ENCODE measurements around the gene PEAR1.

PEAR1 gene, protein sequence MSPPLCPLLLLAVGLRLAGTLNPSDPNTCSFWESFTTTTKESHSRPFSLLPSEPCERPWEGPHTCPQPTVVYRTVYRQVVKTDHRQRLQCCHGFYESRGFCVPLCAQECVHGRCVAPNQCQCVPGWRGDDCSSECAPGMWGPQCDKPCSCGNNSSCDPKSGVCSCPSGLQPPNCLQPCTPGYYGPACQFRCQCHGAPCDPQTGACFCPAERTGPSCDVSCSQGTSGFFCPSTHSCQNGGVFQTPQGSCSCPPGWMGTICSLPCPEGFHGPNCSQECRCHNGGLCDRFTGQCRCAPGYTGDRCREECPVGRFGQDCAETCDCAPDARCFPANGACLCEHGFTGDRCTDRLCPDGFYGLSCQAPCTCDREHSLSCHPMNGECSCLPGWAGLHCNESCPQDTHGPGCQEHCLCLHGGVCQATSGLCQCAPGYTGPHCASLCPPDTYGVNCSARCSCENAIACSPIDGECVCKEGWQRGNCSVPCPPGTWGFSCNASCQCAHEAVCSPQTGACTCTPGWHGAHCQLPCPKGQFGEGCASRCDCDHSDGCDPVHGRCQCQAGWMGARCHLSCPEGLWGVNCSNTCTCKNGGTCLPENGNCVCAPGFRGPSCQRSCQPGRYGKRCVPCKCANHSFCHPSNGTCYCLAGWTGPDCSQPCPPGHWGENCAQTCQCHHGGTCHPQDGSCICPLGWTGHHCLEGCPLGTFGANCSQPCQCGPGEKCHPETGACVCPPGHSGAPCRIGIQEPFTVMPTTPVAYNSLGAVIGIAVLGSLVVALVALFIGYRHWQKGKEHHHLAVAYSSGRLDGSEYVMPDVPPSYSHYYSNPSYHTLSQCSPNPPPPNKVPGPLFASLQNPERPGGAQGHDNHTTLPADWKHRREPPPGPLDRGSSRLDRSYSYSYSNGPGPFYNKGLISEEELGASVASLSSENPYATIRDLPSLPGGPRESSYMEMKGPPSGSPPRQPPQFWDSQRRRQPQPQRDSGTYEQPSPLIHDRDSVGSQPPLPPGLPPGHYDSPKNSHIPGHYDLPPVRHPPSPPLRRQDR

DNA sequence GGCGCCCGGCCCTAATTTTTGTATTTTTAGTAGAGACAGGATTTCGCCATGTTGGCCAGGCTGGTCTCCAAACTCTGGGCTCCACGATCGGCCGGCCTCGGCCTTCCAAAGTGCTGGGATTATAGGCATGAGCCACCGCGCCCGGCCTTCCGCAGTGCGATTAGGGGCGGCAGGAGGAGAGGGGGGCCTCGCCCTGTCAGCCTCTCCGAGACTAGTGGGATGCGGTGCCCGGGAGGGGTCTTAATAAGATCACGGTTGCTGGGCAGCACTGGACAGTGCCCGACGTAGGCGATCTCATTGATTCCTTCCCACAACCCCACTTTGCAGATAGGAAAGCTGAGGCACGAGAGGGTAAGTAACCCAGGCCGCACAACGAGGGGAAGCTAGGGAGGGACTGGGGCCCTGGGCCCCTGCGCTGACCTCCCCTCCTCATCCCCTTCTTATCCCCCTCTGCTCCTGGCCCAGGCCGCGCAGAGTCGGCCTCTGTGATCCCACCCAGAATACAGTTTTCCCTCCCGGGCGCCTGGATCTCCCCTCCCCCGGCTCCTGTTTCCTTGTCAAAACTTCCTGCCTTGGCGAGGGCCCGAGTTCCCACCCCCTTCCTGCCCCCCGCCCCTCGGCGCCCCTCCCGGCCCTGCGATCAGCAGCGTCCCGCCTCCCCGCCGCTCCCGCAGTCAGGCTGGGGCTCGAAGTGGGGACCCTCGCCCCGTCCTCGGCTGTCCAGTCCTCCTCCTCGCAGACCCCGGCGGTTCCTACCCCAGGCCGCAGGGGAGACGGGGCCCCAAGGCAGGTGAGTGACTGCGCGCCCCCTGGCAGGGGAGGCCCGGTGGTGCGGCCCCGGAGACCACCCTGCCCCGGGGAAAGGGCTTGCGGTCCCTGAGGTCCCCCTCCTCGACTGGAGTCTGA is at the start of gene PEAR1:
Gene PEAR1, plus strand, starts transcription at position 671 of the 906 bp plus-strand sequence. CDS start 10,209 bp downstream, outside the sequence.
- DNase-seq, result no peak

DNA sequence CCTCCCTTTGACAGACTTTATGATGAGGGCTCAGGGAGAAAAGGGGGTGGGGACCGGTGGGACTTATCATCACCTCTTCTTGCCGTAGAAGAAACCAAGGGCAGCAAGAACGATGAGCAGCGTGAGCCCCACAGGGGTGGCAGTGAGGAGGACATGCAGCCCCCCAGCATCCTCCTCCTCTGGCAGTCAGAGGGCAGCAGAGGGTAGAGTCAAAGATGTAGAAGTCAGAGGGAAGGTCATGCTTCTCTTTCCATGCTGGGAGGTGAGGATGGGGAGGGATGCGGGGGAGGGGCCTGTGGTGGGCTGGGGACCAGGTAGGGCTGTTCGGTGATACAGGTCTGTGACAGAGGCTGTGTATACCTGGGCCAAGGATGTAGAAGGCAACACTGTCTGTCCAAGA is 49.4 kb upstream of the PEAR1 start:
- DNase-seq, result no peak

DNA sequence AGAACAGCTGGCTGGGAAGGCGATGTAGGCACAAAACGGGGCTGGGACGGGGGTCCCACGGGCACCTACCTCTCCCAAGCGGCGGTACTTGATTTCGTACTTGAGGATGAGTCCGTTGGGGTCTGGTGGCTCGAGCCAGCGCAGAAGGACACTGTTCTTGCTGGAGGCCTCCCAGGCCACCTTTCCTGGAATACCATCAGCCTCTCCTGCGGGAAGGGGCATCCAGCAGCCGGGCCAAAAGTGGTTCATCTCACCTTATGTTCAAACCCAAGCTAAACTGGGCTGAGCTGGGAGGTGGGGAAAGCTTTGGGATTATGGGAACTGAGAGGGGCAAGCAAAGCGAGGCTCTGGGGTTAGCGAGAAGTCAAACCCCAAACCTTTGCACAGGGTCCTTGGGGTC is 48.9 kb upstream of the PEAR1 start:
- no peak for DNase-seq

DNA sequence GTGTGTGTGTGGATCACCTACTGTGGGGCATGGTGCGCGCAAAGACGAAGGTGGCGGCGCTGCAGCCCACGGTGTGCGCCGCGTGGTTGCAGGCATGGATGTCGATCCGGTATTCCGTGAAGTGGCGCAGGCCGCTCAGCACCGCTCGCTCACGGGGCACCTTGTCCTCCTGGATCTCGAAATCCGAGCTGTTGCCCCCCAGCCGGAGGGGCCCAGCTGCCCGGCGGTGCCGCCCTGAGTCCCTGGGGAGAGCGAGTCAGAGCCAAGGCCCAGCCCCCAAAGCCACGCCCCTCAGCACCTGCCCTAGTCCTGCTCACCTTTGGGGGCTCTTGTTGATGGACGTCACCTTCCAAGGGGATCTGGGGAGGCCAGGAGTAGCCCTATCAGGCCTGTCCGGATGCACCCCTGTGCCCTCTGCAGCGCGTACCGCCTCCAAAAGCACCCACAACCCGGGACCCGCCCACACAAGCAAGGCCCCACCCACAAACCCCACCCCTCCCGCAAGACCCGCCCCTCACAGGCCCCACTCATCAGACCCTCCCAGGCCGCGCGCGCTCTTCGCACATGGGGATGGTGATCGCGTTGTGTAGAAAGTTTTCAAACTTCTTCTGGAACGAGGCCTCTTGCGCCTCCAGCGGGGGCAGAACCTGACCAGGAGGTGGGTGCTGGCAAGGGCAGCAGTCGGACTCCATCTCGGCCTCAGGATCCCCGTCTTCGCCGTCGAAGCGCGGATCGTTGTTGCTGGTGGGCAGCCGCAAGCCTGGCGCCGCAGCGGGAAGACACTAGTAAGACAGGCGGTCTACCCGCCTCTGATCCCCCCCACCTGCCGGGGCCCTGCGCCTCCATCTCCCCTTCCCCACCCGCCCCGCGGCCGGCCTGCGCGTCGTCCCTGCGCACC is 48.2 kb upstream of the PEAR1 start:
- DNase-seq, result peak; percentile 26

DNA sequence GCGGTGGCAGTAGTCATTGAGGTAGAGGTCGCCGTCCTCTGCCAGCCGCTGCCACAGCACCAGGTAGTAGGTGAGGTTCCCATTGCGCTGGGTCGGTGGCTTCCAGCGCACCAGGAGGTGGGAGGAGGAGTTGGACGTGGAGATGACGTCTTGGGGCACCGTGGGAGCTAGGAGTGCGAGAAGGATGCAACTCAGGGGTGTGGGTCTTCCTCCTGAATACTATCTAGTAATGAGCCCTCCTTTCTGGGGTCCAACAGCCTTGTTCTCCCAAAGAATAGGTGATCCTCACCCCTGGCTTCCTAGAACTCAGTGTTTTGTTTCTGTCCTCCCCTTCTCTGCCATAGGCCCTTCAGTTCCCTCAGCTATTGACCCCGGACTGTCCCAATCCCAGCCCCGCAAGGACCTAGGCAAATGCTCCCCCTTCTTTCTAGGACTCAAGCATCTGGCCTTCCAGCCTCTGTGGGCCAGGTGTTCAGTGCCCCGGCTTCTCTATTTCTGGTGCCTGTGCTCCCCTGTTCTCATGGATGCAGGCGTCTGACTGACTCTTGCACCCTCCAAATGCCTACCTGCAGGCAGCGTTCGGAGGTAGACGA is 47.5 kb upstream of the PEAR1 start:
- no peak for DNase-seq

DNA sequence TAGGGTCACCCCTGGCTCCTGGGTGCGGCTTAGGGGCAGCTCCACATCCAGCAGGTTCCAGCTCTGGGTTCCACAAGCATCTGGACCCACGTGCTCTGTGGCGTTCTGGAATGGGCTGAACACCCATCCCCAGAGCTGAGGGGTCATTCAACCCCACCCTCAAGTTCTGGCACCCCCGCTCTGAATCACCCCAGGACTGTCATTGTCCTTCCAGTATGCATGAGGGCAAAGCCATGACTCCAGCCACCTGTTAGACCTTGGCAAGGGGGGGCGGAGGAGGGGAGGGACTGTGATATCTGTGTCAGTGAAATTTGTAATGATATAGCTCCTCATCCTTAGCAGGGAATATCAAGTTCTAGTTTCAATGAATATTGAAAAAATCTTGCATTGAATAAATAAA is 46.9 kb upstream of the PEAR1 start:
- DNase-seq, result no peak

DNA sequence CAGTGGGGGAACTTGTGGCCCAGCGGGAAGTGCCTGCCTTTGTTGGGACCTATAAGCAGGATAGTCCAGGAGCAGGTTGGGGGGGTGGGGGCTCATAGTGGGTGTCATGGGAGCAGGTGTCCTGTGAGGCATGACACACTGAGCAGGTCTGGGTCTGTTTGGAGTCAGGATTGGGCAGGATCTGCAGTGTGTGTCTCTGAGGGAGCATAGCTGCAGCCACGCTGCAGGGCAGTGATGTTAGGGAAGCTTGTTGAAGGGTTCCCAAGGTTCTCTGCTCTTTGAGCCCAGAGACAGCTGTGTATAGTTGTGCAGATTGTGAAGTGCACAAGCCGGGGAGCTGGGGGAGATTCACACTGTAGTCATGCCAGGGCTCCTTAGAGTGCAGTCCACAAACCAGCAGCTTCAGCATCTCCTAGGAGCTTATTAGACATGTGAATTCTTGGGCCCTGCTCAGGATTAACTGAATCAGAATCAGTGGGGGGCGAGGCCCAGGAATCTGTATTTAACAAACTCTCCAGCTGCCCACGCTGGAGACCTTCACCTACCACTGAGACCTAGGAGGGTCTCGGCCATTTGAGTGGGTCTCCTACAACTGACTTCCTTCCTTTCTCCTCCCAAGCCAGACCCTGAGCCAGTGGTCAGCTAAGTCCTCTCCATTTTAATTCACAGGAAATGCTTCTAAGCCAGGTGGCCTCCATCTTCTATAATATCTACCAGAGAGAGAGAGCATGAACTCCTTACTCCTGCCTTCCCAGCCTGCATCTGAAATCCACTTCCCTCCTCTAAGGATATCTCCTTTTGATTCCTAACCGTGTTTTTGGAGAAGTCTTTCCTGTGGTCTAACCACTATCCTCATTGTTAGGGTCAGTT is 45.7 kb upstream of the PEAR1 start:
- no peak for DNase-seq

DNA sequence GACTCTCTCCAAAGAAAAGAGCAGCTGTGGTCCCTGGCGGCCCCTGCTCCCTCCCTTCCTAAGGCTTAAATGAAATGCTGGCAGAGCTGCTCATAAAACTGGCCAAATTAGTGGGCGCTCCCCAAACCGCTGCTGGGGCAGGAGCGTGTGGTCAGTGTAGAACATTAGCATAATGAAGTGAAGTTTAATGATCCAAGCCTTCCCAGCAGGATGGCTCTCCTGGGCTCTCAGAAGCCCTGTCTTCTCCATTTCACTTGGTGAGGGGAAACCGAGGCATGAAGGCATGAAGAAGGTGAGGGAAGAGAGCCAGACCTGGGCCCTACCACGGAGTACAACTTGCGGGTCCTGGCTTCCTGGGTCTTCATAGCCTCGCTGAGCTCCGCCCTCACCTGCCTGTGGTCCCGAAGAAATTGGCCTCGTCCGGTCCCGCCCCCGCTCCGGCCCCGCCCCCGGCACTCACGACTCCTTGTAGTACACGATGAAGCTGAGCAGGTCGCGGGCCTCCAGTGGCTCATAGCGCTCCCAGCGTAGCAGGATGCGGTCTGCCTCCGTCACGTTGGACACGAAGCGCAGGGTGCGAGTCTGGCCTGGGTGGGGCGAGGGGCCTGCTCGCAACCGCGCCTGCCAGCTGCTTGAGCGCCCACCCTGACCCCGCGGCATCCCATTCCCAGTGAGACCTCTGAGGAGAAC is 44.9 kb upstream of the PEAR1 start:
- DNase-seq, result peak; percentile 57

DNA sequence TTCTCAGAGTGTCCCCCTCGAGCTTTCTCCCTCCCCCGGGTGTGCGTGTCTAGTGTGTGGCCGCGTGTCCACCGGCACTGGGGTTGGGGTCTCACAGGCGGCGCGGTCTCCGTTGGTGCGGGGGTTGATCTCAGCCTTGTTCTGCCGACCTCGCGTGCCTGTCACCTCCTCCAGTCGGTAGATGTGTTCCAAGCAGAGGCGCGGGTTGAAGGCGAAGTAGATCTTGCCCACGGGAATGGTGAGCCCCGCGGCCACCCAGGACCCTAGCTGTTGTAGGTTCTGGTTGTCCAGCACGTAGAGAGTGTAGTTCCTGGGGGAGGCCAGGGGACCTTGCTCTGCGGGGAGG is 44.4 kb upstream of the PEAR1 start:
- no peak for DNase-seq

DNA sequence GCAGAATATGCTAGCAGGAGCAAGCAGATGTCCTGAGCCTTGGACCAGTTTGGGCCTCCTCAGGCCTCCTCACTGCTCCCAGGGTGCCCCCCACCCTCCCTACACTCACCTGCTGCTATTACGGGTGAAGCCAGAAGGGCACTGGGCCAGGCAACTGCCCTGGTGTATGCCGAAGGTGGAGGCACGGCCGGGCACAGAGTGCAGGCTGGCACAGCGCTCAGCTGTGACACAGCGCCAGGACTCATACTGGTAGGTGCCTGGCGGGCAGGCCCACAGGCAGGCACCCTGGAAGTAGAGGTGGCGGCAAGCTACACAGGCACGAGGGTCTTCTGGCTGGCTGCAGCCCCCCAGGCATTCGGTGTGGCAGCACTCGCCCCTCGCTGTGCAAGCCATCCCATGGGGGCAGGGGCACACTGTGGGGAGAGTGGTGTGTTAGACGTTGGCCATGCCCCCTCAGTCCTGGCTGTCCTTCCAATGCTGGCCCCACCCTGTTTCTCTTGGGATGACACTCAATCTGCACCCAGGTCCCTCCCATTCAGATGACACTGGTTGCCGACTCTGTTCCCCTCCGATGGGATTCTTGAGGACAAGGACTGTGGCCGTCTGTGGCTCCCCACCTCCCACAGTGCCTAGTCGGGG is 41.6 kb upstream of the PEAR1 start:
- no peak for DNase-seq

DNA sequence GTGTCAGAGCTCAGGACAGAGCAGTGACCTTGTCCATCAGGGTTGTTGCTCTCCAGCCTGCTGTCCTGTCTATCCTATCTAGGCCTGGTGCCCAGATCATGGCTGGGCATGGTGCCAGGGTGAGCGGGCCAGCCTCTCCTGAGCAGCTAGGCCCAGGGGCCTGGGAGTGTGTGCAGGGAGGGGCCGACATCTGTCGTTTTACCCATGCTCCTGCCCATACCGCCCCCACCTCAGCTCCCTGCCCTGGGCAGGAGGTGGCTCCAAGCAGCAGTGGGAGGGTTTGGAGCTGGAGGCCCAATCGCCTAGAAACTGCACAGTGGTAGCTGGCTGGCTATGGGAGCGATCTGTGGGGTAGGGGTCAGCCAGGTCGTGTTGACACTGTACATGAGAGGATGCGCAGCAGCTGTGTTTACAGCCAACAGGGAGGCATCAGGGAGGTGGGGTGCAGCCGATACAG is 41.1 kb upstream of the PEAR1 start:
- DNase-seq, result no peak

DNA sequence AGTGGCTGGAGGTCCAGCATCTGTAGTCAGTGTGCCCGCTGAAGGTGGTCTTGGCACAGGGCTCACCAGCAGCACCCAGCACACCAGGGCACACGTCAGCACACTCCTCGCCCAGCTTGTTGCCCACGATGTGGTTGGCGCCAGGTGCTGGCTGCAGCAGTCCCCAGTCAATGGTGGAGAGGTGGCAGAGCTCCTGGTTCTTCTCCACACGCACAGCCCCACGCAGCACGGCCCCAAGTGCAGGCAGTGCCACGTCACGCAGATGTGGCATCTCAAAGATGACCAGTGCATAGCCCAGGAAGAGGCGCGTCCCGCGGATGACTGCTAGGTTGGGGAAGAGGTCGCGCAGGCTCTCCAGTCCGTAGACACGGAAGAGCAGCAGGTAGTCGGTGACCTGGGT is 39.8 kb upstream of the PEAR1 start:
- DNase-seq, result no peak

DNA sequence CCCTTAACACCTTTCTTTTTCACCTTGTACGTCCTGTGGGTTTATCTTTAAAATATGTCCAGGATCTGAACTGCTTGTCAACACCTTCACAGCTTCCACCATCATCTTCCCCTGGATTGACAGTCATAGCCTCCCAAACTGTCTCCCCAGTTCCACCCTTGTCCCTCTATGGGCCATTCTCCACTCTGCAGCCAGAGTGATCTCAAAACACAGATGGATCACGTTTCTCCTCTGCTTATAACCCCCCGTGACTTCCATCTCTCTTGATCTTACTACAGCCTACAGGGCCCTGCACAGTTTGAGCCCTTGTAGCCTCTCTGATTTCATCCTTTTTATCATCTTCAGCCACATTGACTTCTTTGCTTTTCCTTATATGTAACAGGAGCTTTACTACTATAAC is 38.9 kb upstream of the PEAR1 start:
- DNase-seq, result no peak

DNA sequence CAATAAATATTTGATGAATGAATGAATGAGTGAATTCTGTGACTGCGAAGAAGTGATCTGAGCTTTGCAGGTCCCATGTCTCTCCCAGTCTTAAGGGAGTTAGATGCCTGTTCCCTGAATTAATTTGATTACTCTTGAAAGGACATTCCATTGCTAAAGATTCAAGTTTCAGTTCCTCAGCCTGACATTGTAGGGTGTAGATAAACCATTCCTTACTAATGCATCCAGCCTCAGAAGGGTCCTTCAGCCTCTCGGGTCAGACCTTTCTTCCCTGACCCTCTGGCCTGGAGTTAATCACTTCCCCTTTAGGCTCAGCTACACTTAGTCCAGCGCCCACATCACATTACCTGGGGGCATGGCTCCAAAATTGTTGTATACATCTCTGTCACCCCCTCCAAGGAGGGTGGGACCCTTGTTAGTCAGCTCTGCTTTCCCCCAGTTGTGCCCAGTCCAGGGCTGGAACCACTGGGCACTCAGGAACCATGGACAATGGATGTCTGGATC is 37.2 kb upstream of the PEAR1 start:
- no peak for DNase-seq

DNA sequence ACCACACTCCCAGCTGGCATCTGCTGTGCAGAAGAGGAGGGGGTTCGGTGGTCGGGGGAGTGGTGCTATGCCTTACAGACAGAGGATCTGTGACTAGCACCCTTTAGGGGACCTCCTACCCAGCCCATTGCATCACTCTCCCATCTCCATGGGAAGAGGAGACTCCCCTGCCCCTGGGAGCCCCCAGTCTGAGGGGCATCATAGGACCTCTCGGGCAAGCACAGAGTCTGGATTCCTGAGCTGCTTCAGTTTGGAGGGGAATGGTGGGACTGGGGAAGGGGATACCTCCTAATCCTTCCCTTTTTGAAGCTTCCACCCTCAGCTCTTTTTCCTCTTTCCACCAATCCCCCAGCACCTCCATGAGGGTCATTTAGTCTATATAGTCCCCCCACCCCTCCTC is 36.0 kb upstream of the PEAR1 start:
- DNase-seq, result no peak

DNA sequence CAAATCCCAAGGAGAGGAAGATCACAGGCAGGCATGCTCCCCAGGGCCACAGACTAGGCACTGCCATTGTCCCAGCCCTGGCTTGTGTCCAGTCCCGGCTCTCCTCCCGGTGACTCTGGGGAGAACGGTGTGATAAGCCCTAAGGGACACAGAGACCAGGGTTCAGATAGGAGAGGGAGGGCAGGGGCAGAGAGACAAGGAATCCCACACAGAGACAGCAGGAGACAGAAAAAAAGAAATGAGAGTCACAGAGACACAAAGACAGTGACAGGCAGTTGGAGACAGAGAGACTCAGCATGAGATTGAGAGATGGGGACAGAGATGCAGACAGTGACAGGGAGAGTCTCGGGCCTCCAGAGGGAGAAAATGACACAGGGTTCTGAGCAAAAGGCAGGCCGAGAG is 35.0 kb upstream of the PEAR1 start:
- DNase-seq, result no peak

DNA sequence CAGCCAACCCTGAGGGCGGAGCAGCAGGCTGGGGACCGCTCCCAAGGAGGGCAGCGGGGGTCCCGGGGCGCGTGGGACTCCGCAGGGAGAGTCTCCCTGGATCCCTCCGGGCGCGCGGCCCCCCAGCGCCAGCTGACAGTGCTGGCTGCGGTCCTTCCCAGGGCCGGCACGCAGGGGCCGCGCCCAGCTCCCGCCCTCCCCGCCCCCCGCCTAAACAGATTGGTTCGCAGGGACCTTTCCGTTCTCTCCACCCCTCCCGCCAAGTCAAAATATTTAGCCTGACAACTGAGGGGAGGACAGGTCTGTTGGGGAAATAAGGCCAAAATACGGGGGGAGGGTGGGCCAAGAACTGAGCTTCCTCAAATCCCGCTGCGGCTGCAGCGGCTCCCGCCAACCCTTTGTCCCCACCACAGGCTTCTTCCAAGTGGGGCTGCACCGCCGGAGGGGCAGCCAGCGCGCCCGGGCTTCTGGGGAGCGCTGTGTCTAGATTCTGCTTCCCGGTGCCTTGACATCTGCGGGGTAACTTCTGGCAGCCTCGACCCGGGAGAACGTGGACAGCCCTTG is 34.5 kb upstream of the PEAR1 start, which contains the start of gene INSRR:
Gene INSRR, minus strand, starts transcription at position 159 of the 564 bp plus-strand sequence. CDS start 496 bp downstream, outside the sequence.
- no peak for DNase-seq

DNA sequence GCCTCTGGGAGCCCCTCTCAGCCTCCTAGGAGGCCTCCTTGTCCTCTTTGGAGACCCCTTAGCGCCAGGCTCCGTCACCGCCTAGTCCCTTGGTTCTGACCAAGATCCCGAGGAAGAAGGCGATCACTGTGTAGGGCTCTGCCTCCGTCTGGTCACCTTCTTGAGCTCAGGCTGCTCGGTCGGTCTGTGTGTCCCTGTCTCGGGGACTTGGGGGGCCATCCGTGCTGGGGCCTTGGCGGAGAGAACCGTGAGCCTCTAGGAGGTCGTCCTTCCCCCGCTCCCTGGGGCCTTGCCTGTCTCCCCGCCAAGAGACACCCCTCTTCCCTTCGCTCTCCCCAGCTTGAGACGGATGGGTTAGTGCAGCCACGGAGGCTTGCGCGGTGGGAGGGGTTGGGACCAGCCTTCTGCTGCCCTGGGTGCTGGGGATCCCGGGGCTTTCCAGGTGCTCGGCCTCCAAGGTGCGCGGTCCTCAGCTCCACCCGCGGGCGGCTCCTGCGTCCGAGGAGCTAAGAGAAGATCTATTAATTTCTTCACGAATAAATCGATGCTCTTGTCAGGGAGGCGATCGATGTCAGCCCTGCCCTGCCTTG is 33.9 kb upstream of the PEAR1 start:
- DNase-seq, result peak; percentile 7

All from activated naive CD4-positive, alpha-beta T cell treated with Interleukin-2 at 50 U/mL for 16 hours (primary cell).